ENCODE results near the gene IPP. TPM values are rescaled to one million over a fixed set of nuclear protein-coding genes. Genes with fewer than 3 reads are reported as not detected.

Gene IPP
- total RNA-seq, 1 donor from 2014 or later: 18.8 TPM

GRCh38 chr1:45659222-45659621, 91.2 kb downstream of the IPP start:
- H3K9me3 Mint-ChIP-seq: no peaks in the 10 kb centered on the region
- H3K4me1 Mint-ChIP-seq: peaks cover 6% of the 10 kb centered on the region
- no peak for TF ChIP-seq CTCF (conservative IDR thresholded peaks at IDR 0.05)
- no peak for DNase-seq (ENCODE audit: low read depth, low spot score)
- H3K36me3 Mint-ChIP-seq (ENCODE audit: low read depth): peaks cover 19% of the 10 kb centered on the region
- no peaks in the 10 kb centered on the region for H3K27me3 Mint-ChIP-seq (ENCODE audit: low read depth)
- no peak overlapping the region for H3K4me3 Mint-ChIP-seq
- H3K27ac Mint-ChIP-seq (ENCODE audit: unreplicated experiment): no peak overlapping the region

- no peak overlapping the region for H3K27ac Mint-ChIP-seq (ENCODE audit: unreplicated experiment)
These were observed 92.3 kb downstream of the IPP start for GRCh38 chr1:45658171-45658570.

GRCh38 chr1:45656573-45657226, 93.8 kb downstream of the IPP start:
- Mint-ChIP-seq H3K4me3 (no peak overlapping the region), H3K36me3 (ENCODE audit: low read depth) (peaks cover 17% of the 10 kb centered on the region), H3K27ac (ENCODE audit: unreplicated experiment) (no peak overlapping the region)

More at GRCh38 chr1:45658171-45658570, 92.3 kb downstream of the IPP start:
- no peaks in the 10 kb centered on the region for H3K27me3 Mint-ChIP-seq (ENCODE audit: low read depth)
- no peak overlapping the region for H3K4me3 Mint-ChIP-seq
- no peak for DNase-seq (ENCODE audit: low read depth, low spot score)
- no peak for TF ChIP-seq CTCF (conservative IDR thresholded peaks at IDR 0.05)
- H3K9me3 Mint-ChIP-seq: no peaks in the 10 kb centered on the region
- H3K4me1 Mint-ChIP-seq: peaks cover 2% of the 10 kb centered on the region
- H3K36me3 Mint-ChIP-seq (ENCODE audit: low read depth): peaks cover 17% of the 10 kb centered on the region

GRCh38 chr1:45654540-45655280, 95.7 kb downstream of the IPP start:
- Mint-ChIP-seq H3K27me3 (ENCODE audit: low read depth) (no peaks in the 10 kb centered on the region), H3K4me1 (no peaks in the 10 kb centered on the region), H3K36me3 (ENCODE audit: low read depth) (peaks cover 14% of the 10 kb centered on the region), H3K9me3 (no peaks in the 10 kb centered on the region), H3K4me3 (no peak overlapping the region), H3K27ac (ENCODE audit: unreplicated experiment) (no peak overlapping the region)
- DNase-seq (ENCODE audit: low read depth, low spot score): no peak
- no peak for TF ChIP-seq CTCF (conservative IDR thresholded peaks at IDR 0.05)

More at GRCh38 chr1:45656573-45657226, 93.8 kb downstream of the IPP start:
- Mint-ChIP-seq H3K27me3 (ENCODE audit: low read depth) (no peaks in the 10 kb centered on the region), H3K4me1 (no peaks in the 10 kb centered on the region), H3K9me3 (no peaks in the 10 kb centered on the region)
- no peak for TF ChIP-seq CTCF (conservative IDR thresholded peaks at IDR 0.05)
- DNase-seq (ENCODE audit: low read depth, low spot score): no peak

Other genes starting within 250 kb of the IPP start
- gene PRDX1, start 228.8 kb downstream of the IPP start, total RNA-seq: 317 and 334 TPM in 2 replicates
- gene AKR1A1, start 199.8 kb downstream of the IPP start, total RNA-seq: 185 and 192 TPM in 2 replicates
- gene NASP, start 166.6 kb downstream of the IPP start, total RNA-seq: 455 and 466 TPM in 2 replicates
- gene CCDC17, start 126.6 kb downstream of the IPP start, total RNA-seq: 1.9 and 2.4 TPM in 2 replicates
- 73.6 and 74.9 TPM in 2 replicates for gene GPBP1L1, start 64.1 kb downstream of the IPP start, total RNA-seq
- gene TMEM69, start 62.5 kb downstream of the IPP start, total RNA-seq: 25.7 and 29.6 TPM in 2 replicates
- gene MAST2, start 53.0 kb upstream of the IPP start, total RNA-seq: 45.2 and 47.6 TPM in 2 replicates

Data from neural crest cell (in vitro differentiated cells).